GM12892 (cell line): ENCODE data around the gene NSMCE3.

Experiments used
- POLR2AphosphoS5 ChIP-seq: IDR thresholded peaks from 2 replicates; pipeline ENCODE4 v1.6.1; 2011; ENCODE audit warnings: low read depth, low read length, control low read depth
- TAF1 ChIP-seq: IDR thresholded peaks from 2 replicates; pipeline ENCODE4 v1.6.1; 2011; ENCODE audit warnings: low read depth, mild to moderate bottlenecking, control low read depth, low read length, borderline replicate concordance

DNA sequence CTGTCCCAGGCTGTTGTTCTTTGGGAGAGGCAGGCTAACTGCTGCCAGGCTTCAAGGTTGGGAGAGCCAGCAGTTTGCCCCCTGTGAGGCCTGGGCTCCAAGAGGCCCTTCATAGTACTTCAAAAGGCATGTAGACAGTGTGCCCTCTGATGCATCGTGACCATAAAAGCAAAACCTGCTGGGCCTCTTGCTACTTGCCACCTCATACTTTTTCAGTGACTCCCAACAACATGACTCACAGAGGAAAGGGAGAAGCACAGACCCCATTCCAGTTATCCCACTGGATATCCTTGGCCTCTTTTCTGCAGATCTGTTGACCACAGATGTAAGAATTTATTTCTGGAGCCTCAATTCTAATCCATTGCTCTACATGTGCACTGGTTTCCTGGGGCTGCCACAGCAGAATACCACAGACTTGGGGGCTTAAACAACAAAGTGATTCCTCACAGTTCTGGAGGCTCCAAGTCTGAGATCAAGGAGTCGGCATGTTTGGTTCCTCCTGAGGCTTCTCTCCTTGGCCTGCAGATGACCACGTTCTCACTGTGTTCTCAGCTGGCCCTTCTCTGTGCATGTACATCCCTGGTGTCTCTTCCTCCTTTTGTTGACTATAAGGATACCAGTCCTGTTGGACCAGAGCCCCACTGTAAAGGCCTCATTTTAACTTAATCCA is 8.9 kb upstream of the NSMCE3 start:
- TF ChIP-seq POLR2AphosphoS5 (no peak), TAF1 (no peak)
